Activated CD4-positive, alpha-beta T cell treated with anti-CD3 and anti-CD28 coated beads for 36 hours (primary cell): ENCODE data around the gene RP9. TPM values are rescaled to one million over a fixed set of nuclear protein-coding genes. Genes with fewer than 3 reads are reported as not detected.

Experiments used
- ATAC-seq: fragments of 200-7000 bp; cut with Tn5 transposase; one replicate; pipeline ENCODE4 v1.10.0; 2021; ENCODE audit warnings: mild to moderate bottlenecking, moderate library complexity
- CTCF ChIA-PET: fragments of 350-600 bp; sonication (Branson Sonifier 250); formaldehyde crosslinking; loops from one replicate; lab custom pipeline; 2021; ENCODE audit warnings: antibody characterized with exemption; lab: Charles Lee
- POLR2A ChIA-PET: fragments of 350-600 bp; sonication (Branson Sonifier 250); formaldehyde crosslinking; loops from one replicate; lab custom pipeline; 2021; ENCODE audit warnings: antibody characterized with exemption, inconsistent platforms; lab: Charles Lee
- DNase-seq: peaks from one replicate; pipeline ENCODE4 v3.0.0-alpha.2; 2020
- H3K27ac Mint-ChIP-seq: one replicate; pipeline ENCODE4 v1.8.0; 2021; ENCODE audit warnings: mixed read lengths
- H3K27me3 Mint-ChIP-seq: one replicate; pipeline ENCODE4 v1.8.0; 2021; ENCODE audit warnings: mixed read lengths
- H3K36me3 Mint-ChIP-seq: one replicate; pipeline ENCODE4 v1.8.0; 2021; ENCODE audit warnings: low read depth, mixed read lengths
- H3K4me1 Mint-ChIP-seq: one replicate; pipeline ENCODE4 v1.8.0; 2021; ENCODE audit warnings: mixed read lengths
- H3K4me3 Mint-ChIP-seq: one replicate; pipeline ENCODE4 v1.8.0; 2021; ENCODE audit warnings: mild to moderate bottlenecking, moderate library complexity, mixed read lengths
- H3K9me3 Mint-ChIP-seq: one replicate; pipeline ENCODE4 v1.8.0; 2021; ENCODE audit warnings: low read depth, mixed read lengths
- intact Hi-C, 2 experiments: fragments of 100-400 bp; cut with DNase I in 1 of 2; cut with micrococcal nuclease in 1 of 2; formaldehyde crosslinking; loops; one replicate each; pipeline versions ENCODE4 v1.14.2 to v1.15.1; 2022 to 2024; cut with DNase I, micrococcal nuclease
- total RNA-seq, 2 experiments: library from RNA; stranded (reverse); gene quantifications; one replicate each; pipeline ENCODE4 v1.2.3, GENCODE V29; 2021

RP9 gene
- total RNA-seq, 2 experiments from 2014 or later = 17.2 to 19.2 TPM

GRCh38 chr7:33062023-33062781 is 47.0 kb downstream of the RP9 start, which contains the start of gene NT5C3A:
Gene NT5C3A (minus strand): TSS chr7:33062776. CDS start chr7:33062705, 71 bp downstream.
- POLR2A ChIA-PET = interaction anchor here (0.6 to 2.1 kb wide), 7 partner anchors 15 to 175 kb away, joined by 3 to 8 read pairs (median 4); partner anchors contain the start of gene KBTBD2
- ATAC-seq = no peak
- DNase-seq = peak; percentile 58
- H3K4me3 Mint-ChIP-seq = peak within 1 kb of the TSS; percentile 95
- H3K27ac Mint-ChIP-seq = peak within 1 kb of the TSS; percentile 93
- peaks cover 28% of the 10 kb centered on the region for H3K36me3 Mint-ChIP-seq
- CTCF ChIA-PET = interaction anchor here (0.5 to 3.9 kb wide), 6 partner anchors 9 to 216 kb away, joined by 3 to 30 read pairs (median 6); partner anchors contain the start of gene RP9
- H3K9me3 Mint-ChIP-seq = peaks cover 8% of the 10 kb centered on the region
- no peaks in the 10 kb centered on the region for H3K27me3 Mint-ChIP-seq
- intact Hi-C loops = loop anchor here (1.0 to 5.0 kb wide), 10 partner anchors 8 to 572 kb away; partner anchors contain the start of genes LSM5 (in 2 of the 2), AVL9 (in 1 of the 2) and BBS9 (in 1 of the 2)
- H3K4me1 Mint-ChIP-seq = peaks cover 35% of the 10 kb centered on the region

- ATAC-seq = no peak
- no peak for DNase-seq
- Mint-ChIP-seq H3K4me3 (peak overlapping the region; percentile 95), H3K27ac (peak overlapping the region; percentile 83), H3K36me3 (peaks cover 27% of the 10 kb centered on the region), H3K4me1 (peaks cover 35% of the 10 kb centered on the region), H3K9me3 (peaks cover 8% of the 10 kb centered on the region), H3K27me3 (no peaks in the 10 kb centered on the region)
- ChIA-PET CTCF (interaction anchor here (0.7 to 3.9 kb wide), 6 partner anchors 8 to 52 kb away, joined by 3 to 30 read pairs (median 6); partner anchors contain the start of gene RP9), POLR2A (interaction anchor here (1.3 to 2.1 kb wide), 3 partner anchors 21 to 169 kb away, joined by 3 to 8 read pairs (median 5); no protein-coding TSS in a partner anchor)
- intact Hi-C loops = loop anchor here in 1 of 2 experiments (5.0 kb wide), 1 partner anchor 569 kb away; the partner anchor contains the start of gene LSM5
Measured at GRCh38 chr7:33061282-33061937, 47.8 kb downstream of the RP9 start.

- peaks cover 45% of the 10 kb centered on the region for H3K4me1 Mint-ChIP-seq
- no peak overlapping the region for H3K4me3 Mint-ChIP-seq
- ATAC-seq (no peak), DNase-seq (no peak)
- H3K27ac Mint-ChIP-seq = peak overlapping the region; percentile 64
- ChIA-PET CTCF (interaction anchor here (0.7 to 1.4 kb wide), 2 partner anchors 14 to 213 kb away, joined by 4 to 5 read pairs; no protein-coding TSS in a partner anchor), POLR2A (no interaction called here)
- no peaks in the 10 kb centered on the region for H3K27me3 Mint-ChIP-seq
- no peaks in the 10 kb centered on the region for H3K9me3 Mint-ChIP-seq
- intact Hi-C loops = loop anchor here in 1 of 2 experiments (5.0 kb wide), 1 partner anchor 567 kb away; the partner anchor contains the start of gene LSM5
- peaks cover 32% of the 10 kb centered on the region for H3K36me3 Mint-ChIP-seq
Measured at GRCh38 chr7:33059635-33060034, 49.6 kb downstream of the RP9 start.

GRCh38 chr7:33055158-33055557 is 54.0 kb downstream of the RP9 start:
- Mint-ChIP-seq H3K27ac (peak overlapping the region; percentile 74), H3K36me3 (peaks cover 26% of the 10 kb centered on the region), H3K9me3 (no peaks in the 10 kb centered on the region), H3K27me3 (no peaks in the 10 kb centered on the region), H3K4me3 (no peak overlapping the region), H3K4me1 (peaks cover 59% of the 10 kb centered on the region)
- POLR2A ChIA-PET = no interaction called here
- DNase-seq = no peak
- intact Hi-C loops = loop anchor here (2.0 kb wide), 1 partner anchor 14 kb away; no protein-coding TSS in a partner anchor
- CTCF ChIA-PET = interaction anchor here (0.9 to 6.6 kb wide), 4 partner anchors 14 to 208 kb away, joined by 3 to 42 read pairs (median 4); partner anchors contain the start of gene RP9
- ATAC-seq = no peak

- intact Hi-C loops = loop anchor here (1.0 to 5.0 kb wide), 5 partner anchors 8 to 207 kb away; partner anchors contain the start of gene NT5C3A (in 1 of the 2)
- ChIA-PET POLR2A (no interaction called here), CTCF (interaction anchor here (0.6 to 6.6 kb wide), 7 partner anchors 13 to 438 kb away, joined by 3 to 42 read pairs (median 3); partner anchors contain the start of gene RP9)
- Mint-ChIP-seq H3K36me3 (peaks cover 23% of the 10 kb centered on the region), H3K27ac (peak overlapping the region; percentile 74), H3K4me1 (peaks cover 54% of the 10 kb centered on the region), H3K9me3 (no peaks in the 10 kb centered on the region), H3K27me3 (no peaks in the 10 kb centered on the region), H3K4me3 (no peak overlapping the region)
- DNase-seq (no peak), ATAC-seq (peak; percentile 87)
Measured at GRCh38 chr7:33054261-33054964, 54.8 kb downstream of the RP9 start.

- Mint-ChIP-seq H3K36me3 (peaks cover 20% of the 10 kb centered on the region), H3K27ac (peak overlapping the region; percentile 67), H3K4me1 (peaks cover 49% of the 10 kb centered on the region), H3K9me3 (no peaks in the 10 kb centered on the region), H3K4me3 (no peak overlapping the region), H3K27me3 (no peaks in the 10 kb centered on the region)
- intact Hi-C loops = loop anchor here (1.0 to 5.0 kb wide), 5 partner anchors 9 to 206 kb away; partner anchors contain the start of gene NT5C3A (in 1 of the 2)
- ChIA-PET POLR2A (interaction anchor here (0.7 kb wide), 1 partner anchor 164 kb away, joined by 5 read pairs; no protein-coding TSS in a partner anchor), CTCF (interaction anchor here (0.6 to 6.6 kb wide), 5 partner anchors 8 to 437 kb away, joined by 3 to 42 read pairs (median 4); partner anchors contain the start of gene NT5C3A)
- ATAC-seq (no peak), DNase-seq (no peak)
Measured at GRCh38 chr7:33053721-33054120, 55.5 kb downstream of the RP9 start.

- Mint-ChIP-seq H3K36me3 (peaks cover 6% of the 10 kb centered on the region), H3K27ac (no peak overlapping the region), H3K4me1 (peaks cover 49% of the 10 kb centered on the region), H3K27me3 (no peaks in the 10 kb centered on the region), H3K4me3 (no peak overlapping the region), H3K9me3 (no peaks in the 10 kb centered on the region)
- CTCF ChIA-PET = interaction anchor here (1.2 to 2.6 kb wide), 4 partner anchors 11 to 204 kb away, joined by 3 to 22 read pairs (median 11); partner anchors contain the start of gene RP9
- ATAC-seq = peak; percentile 60
- peak; percentile 30 for DNase-seq
- intact Hi-C loops = loop anchor here (1.0 to 5.0 kb wide), 5 partner anchors 9 to 204 kb away; no protein-coding TSS in a partner anchor
- POLR2A ChIA-PET = no interaction called here
Measured at GRCh38 chr7:33050535-33051318, 58.5 kb downstream of the RP9 start.

GRCh38 chr7:33048704-33049103 is 60.5 kb downstream of the RP9 start:
- DNase-seq (no peak), ATAC-seq (no peak)
- intact Hi-C loops = no loop called here
- no peak overlapping the region for H3K27ac Mint-ChIP-seq
- ChIA-PET POLR2A (no interaction called here), CTCF (interaction anchor here (0.7 to 2.6 kb wide), 7 partner anchors 8 to 248 kb away, joined by 3 to 22 read pairs (median 3); partner anchors contain the start of gene RP9)
- no peaks in the 10 kb centered on the region for H3K9me3 Mint-ChIP-seq
- no peaks in the 10 kb centered on the region for H3K27me3 Mint-ChIP-seq
- H3K36me3 Mint-ChIP-seq = no peaks in the 10 kb centered on the region
- peaks cover 44% of the 10 kb centered on the region for H3K4me1 Mint-ChIP-seq
- no peak overlapping the region for H3K4me3 Mint-ChIP-seq

GRCh38 chr7:33048257-33048656 is 60.9 kb downstream of the RP9 start:
- peaks cover 46% of the 10 kb centered on the region for H3K4me1 Mint-ChIP-seq
- ATAC-seq (no peak), DNase-seq (no peak)
- intact Hi-C loops = no loop called here
- no peak overlapping the region for H3K4me3 Mint-ChIP-seq
- H3K36me3 Mint-ChIP-seq = no peaks in the 10 kb centered on the region
- no peak overlapping the region for H3K27ac Mint-ChIP-seq
- H3K9me3 Mint-ChIP-seq = no peaks in the 10 kb centered on the region
- ChIA-PET CTCF (interaction anchor here (0.7 to 2.6 kb wide), 6 partner anchors 8 to 248 kb away, joined by 3 to 22 read pairs (median 6); partner anchors contain the start of gene RP9), POLR2A (no interaction called here)
- no peaks in the 10 kb centered on the region for H3K27me3 Mint-ChIP-seq
